IPS DF 6.9 (cell line): ENCODE results near the gene CCDC148.
"Not testable (repeated sequence)": the region's sequence is repeated elsewhere in the genome, so short reads cannot be mapped to it uniquely, and the experiment has no call there.

ENCODE experiments used
- DNase-seq: peaks from one replicate; pipeline ENCODE4 v3.0.0-alpha.2; 2013; ENCODE audit warnings: low read depth, low spot score
- H3K27ac ChIP-seq: one replicate; pipeline ENCODE4 v1.5.1; 2013; ENCODE audit warnings: low read length, control low read depth
- H3K27me3 ChIP-seq: 2 replicates; pipeline ENCODE4 v1.6.1; 2013; ENCODE audit warnings: mild to moderate bottlenecking, low read length; ENCODE audit not compliant: control insufficient read depth, insufficient read depth
- H3K36me3 ChIP-seq: 2 replicates; pipeline ENCODE4 v1.6.1; 2013; ENCODE audit warnings: low read length; ENCODE audit not compliant: control insufficient read depth, insufficient read depth
- H3K4me1 ChIP-seq: 2 replicates; pipeline ENCODE4 v1.6.1; 2013; ENCODE audit warnings: low read length; ENCODE audit not compliant: control insufficient read depth, insufficient read depth
- H3K4me3 ChIP-seq: 2 replicates; pipeline ENCODE4 v1.5.1; 2013; ENCODE audit warnings: mild to moderate bottlenecking, low read length
- H3K9me3 ChIP-seq: 2 replicates; pipeline ENCODE4 v1.6.1; 2013; ENCODE audit warnings: low read length, inconsistent platforms; ENCODE audit not compliant: control insufficient read depth, insufficient read depth
- WGBS: extraction: QIAGEN DNeasy Blood & Tissue Kit; methylation state at CpG from one replicate; pipeline ENCODE4 v1.1.7; 2013; ENCODE audit warnings: mixed read lengths, missing lambda C conversion rate; ENCODE audit not compliant: insufficient read length, insufficient coverage; 5-methylcytosine and 5-hydroxymethylcytosine counted together

The CCDC148 gene

DNA sequence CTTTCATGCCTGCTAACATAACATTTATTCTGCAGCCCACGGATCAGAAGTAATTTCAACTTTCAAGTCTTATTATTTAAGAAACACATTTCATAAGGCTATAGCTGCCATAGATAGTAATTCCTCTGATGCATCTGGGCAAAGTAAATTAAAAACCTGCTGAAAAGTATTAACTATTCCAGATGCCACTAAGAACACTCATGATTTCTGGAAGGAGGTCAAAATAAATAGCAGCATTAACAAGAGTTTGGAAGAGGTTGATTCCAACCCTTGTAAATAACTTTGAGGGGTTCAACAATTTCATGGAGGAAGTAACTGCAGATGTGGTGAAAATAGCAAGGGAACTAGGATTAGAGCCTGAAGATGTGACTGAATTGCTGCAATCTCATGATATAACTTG is 77.6 kb downstream of the CCDC148 start:
- Histone ChIP-seq H3K9me3 (no peaks in the 10 kb centered on the region), H3K27me3 (no peaks in the 10 kb centered on the region), H3K4me1 (no peaks in the 10 kb centered on the region), H3K27ac (no peak overlapping the region), H3K36me3 (no peaks in the 10 kb centered on the region), H3K4me3 (no peak overlapping the region)
- no peak for DNase-seq
- WGBS: no CpG with 5 or more reads among the region's 1 CpG

DNA sequence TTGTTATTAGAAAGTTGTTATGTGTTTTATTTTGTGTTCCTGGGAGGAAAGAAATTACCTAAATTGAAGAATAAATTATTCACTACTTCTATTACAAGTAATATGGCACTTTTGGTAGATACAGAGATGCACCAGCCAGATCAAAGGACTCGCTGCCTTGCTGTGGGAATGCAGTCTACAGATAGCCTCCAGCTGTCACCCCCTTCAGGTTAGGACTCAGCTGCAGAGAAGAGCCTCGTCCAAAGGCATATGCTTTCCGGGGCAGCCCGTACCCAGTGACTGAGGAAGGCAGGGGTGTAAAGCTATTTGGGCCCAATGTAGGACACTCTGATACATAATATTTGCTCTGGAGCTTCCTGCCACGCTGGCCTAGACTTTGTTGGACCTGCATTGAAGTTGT is 90.2 kb downstream of the CCDC148 start:
- H3K27me3 ChIP-seq: no peaks in the 10 kb centered on the region
- H3K27ac ChIP-seq: no peak overlapping the region
- no peaks in the 10 kb centered on the region for H3K4me1 ChIP-seq
- WGBS: no CpG with 5 or more reads among the region's 5 CpGs
- no peaks in the 10 kb centered on the region for H3K36me3 ChIP-seq
- no peak for DNase-seq
- no peaks in the 10 kb centered on the region for H3K9me3 ChIP-seq
- H3K4me3 ChIP-seq: no peak overlapping the region

DNA sequence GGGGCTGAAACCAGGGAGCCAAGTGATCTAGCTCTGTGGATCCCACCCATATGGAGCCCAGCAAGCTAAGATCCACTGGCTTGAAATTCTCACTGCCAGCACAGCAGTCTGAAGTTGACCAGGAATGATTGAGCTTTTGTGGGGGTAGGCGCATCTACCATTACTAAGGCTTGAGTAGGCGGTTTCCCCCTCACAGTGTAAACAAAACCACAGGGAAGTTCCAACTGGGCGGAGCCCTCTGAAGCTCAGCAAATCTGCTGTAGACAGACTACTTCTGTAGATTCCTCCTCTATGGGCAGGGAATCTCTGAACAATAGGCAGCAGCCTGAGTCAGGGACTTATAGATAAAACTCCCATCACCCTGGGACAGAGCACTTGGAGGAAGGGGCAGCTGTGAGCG is 96.7 kb downstream of the CCDC148 start:
- no peaks in the 10 kb centered on the region for H3K36me3 ChIP-seq
- WGBS: no CpG with 5 or more reads among the region's 4 CpGs
- no peak for DNase-seq
- no peaks in the 10 kb centered on the region for H3K9me3 ChIP-seq
- no peak overlapping the region for H3K27ac ChIP-seq
- no peak overlapping the region for H3K4me3 ChIP-seq
- peaks cover 3% of the 10 kb centered on the region for H3K4me1 ChIP-seq
- H3K27me3 ChIP-seq: no peaks in the 10 kb centered on the region

DNA sequence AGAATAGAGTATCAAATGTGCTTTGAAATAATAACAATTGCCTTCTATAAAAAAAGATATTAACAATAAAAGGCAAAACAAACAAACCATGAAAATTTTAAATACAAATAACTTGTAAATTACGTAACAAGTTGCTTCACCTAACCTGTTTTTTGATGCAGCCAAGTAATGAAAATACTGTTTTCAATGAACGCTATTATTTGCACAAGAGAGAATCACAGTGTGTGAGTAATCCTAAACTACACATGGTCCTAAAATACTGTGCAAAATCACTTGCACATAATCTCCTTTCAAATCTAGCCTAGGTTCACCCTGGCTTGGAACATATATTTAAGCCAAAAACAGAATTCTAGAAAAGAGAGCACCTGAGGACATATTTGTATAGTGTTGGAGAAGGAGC is 98.9 kb downstream of the CCDC148 start:
- no peaks in the 10 kb centered on the region for H3K27me3 ChIP-seq
- no peak overlapping the region for H3K27ac ChIP-seq
- no peaks in the 10 kb centered on the region for H3K9me3 ChIP-seq
- WGBS: no CpG with 5 or more reads among the region's 2 CpGs
- peaks cover 3% of the 10 kb centered on the region for H3K4me1 ChIP-seq
- no peaks in the 10 kb centered on the region for H3K36me3 ChIP-seq
- DNase-seq: no peak
- H3K4me3 ChIP-seq: no peak overlapping the region

DNA sequence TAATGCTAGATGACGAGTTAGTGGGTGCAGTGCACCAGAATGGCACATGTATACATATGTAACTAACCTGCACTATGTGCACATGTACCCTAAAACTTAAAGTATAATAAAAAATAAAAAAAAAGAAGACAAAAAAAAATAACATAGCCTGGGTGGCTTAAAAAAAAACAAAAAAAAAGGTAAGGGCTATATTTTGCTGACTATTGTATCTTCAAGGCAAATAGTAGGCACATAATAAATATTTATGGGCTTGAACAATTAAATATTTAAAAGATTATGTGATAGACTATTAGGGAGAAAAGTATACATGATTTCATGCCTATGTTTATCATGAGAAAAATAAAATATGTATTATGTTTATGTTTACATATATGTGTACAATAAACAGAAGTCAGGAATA is 99.4 kb downstream of the CCDC148 start:
- H3K36me3 ChIP-seq: no peaks in the 10 kb centered on the region
- no peak for DNase-seq
- no peak overlapping the region for H3K4me3 ChIP-seq
- peaks cover 3% of the 10 kb centered on the region for H3K4me1 ChIP-seq
- no peak overlapping the region for H3K27ac ChIP-seq
- no CpG with 5 or more reads among the region's 1 CpG for WGBS
- H3K9me3 ChIP-seq: no peaks in the 10 kb centered on the region
- no peaks in the 10 kb centered on the region for H3K27me3 ChIP-seq

DNA sequence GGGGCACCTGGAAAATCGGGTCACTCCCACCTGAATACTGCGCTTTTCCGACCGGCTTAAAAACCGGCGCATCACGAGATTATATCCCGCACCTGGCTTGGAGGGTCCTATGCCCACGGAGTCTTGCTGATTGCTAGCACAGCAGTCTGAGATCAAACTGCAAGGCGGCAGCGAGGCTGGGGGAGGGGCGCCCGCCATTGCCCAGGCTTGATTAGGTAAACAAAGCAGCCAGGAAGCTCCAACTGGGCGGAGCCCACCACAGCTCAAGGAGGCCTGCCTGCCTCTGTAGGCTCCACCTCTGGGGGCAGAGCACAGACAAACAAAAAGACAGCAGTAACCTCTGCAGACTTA is 105.1 kb downstream of the CCDC148 start:
- not testable (repeated sequence) for H3K27ac ChIP-seq, H3K27me3 ChIP-seq, DNase-seq, H3K9me3 ChIP-seq, H3K4me3 ChIP-seq, H3K4me1 ChIP-seq, H3K36me3 ChIP-seq
- no CpG with 5 or more reads among the region's 14 CpGs for WGBS

DNA sequence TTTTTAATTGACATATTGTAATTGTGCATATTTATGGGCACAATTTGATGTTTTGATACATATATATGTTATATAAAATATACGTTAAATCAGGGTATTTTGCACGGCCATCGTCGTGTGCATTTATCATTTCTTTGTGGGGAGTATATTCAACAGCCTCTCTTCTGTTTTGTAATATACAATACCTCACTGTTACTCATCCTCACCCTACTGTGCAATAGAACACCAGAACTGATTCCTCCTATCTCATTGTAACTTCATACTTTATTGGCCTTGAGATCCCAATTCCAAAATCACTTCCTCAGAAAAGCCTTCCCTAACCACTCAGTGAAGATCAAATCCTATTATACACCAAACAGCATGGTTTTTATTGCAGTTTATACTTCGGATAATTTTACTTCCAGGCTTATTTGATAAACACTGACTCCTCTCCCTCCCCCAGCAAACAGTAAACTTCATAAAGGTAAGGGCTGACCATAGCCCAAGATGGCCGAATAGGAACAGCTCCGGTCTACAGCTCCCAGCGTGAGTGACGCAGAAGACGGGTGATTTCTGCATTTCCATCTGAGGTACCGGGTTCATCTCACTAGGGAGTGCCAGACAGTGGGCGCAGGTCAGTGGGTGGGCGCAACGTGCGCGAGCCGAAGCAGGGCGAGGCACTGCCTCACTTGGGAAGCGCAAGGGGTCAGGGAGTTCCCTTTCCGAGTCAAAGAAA is 105.6 kb downstream of the CCDC148 start:
- H3K4me3 ChIP-seq, H3K9me3 ChIP-seq, DNase-seq, H3K4me1 ChIP-seq, H3K27me3 ChIP-seq, H3K27ac ChIP-seq, H3K36me3 ChIP-seq: not testable (repeated sequence)
- WGBS: no CpG with 5 or more reads among the region's 20 CpGs

DNA sequence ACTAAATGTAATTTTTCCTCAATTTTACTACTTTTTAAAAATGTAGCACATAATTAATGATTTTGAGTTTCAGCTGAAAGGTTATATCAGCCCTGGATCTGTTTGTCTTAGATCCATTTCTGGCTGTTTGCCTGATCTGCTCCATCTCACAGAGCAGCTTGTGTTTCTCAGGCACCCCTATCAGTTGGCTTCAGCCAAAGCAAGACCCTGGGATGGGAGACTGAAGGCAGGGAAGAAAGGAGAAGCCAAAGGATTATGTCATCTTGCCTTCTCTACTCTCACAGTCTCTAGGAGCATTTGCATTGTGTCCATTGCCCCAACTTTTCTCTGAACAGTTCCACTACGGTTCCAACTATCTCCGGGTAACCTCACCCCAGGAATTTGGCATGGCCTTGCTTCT is 110.5 kb downstream of the CCDC148 start:
- no peaks in the 10 kb centered on the region for H3K36me3 ChIP-seq
- no peak for DNase-seq
- no peak overlapping the region for H3K27ac ChIP-seq
- H3K4me1 ChIP-seq: no peaks in the 10 kb centered on the region
- H3K9me3 ChIP-seq: no peaks in the 10 kb centered on the region
- no peak overlapping the region for H3K4me3 ChIP-seq
- whole genome bisulfite sequencing: no CpG with 5 or more reads among the region's 2 CpGs
- H3K27me3 ChIP-seq: no peaks in the 10 kb centered on the region

DNA sequence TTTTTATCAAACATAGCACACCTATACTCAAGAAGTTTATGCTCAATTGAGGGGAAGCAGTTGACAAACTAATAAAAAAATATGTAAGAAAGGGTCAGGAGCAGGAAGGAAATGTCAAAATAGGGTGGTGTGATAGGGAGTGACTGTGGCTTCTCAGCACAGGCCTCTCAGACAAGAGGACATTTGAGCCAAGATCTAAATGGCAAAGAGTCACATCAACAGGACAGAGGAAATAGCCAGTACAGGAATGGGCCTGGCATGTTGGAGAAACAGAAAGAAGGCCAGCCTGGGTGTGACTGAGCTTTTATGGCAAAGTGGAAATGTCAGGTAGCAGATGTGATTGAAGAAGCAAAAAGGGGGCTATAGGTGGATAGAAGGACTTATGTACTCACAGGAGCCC is 117.0 kb downstream of the CCDC148 start:
- Histone ChIP-seq H3K27me3 (no peaks in the 10 kb centered on the region), H3K9me3 (no peaks in the 10 kb centered on the region; the same call in 1 of the 2 replicates), H3K4me1 (no peaks in the 10 kb centered on the region), H3K4me3 (no peak overlapping the region), H3K36me3 (no peaks in the 10 kb centered on the region), H3K27ac (no peak overlapping the region)
- no peak for DNase-seq

DNA sequence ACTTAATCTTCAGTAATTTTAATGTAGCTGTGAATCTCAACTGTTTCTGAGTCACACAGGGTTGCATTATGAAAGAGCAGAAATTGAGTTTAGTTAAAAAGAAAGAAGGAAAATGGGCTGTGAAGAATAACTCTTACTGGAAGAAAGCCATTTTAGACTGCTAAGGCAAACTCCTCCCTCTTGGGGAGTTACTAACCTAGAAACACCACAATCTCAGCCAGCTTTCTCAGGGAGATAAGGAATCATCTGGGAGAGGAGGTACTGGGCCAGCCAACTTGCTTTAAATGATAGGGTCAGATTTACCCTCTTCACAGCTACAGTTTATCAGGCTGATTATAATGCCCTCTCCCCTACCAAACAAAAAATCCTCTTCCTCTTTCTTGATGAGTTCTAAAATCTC is 119.5 kb downstream of the CCDC148 start:
- no peak overlapping the region for H3K4me3 ChIP-seq
- no peak overlapping the region for H3K27ac ChIP-seq
- H3K4me1 ChIP-seq: no peaks in the 10 kb centered on the region
- no peaks in the 10 kb centered on the region for H3K27me3 ChIP-seq
- no peaks in the 10 kb centered on the region for H3K36me3 ChIP-seq
- DNase-seq: no peak
- no peaks in the 10 kb centered on the region; the same call in 1 of the 2 replicates for H3K9me3 ChIP-seq

DNA sequence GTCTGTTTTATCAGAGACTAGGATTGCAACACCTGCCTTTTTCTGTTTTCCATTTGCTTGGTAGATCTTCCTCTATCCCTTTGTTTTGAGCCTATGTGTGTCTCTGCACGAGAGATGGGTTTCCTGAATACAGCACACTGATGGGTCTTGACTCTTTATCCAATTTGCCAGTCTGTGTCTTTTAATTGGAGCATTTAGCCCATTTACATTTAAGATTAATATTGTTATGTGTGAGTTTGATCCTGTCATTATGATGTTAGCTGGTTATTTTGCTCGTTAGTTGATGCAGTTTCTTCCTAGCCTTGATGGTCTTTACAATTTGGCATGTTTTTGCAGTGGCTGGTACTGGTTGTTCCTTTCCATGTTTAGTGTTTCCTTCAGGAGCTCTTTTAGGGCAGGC is 124.8 kb downstream of the CCDC148 start:
- H3K36me3 ChIP-seq, H3K4me3 ChIP-seq, H3K4me1 ChIP-seq, H3K27me3 ChIP-seq, DNase-seq, H3K27ac ChIP-seq, H3K9me3 ChIP-seq: not testable (repeated sequence)
- WGBS: no CpG with 5 or more reads among the region's 2 CpGs
